HCT116 (cell line): Measurements from ENCODE around the gene TTLL9. TPM values are rescaled to one million over a fixed set of nuclear protein-coding genes. Genes with fewer than 3 reads are reported as not detected.

Experiments used
- ATAC-seq: fragments of 200-7000 bp; cut with Tn5 transposase; 2 replicates; pipeline ENCODE4 v1.9.1; 2020; ENCODE audit warnings: mild to moderate bottlenecking, moderate library complexity
- BruUV-seq: library from RNA; stranded (reverse); fragments of 400-500 nt; replicated peaks from 2 replicates; lab custom pipeline; 2021; lab: Mats Ljungman, UMichigan
- CTCF ChIA-PET: fragments of 300-600 bp; sonication (Branson Sonifier 250); formaldehyde crosslinking; loops from one replicate; lab custom pipeline; 2021; ENCODE audit warnings: antibody characterized with exemption; lab: Charles Lee
- POLR2A ChIA-PET: fragments of 300-600, 350-600 bp; sonication (Branson Sonifier 250); formaldehyde crosslinking; loops from one replicate; lab custom pipeline; 2021; ENCODE audit warnings: antibody characterized with exemption; lab: Charles Lee
- RAD21 ChIA-PET, 2 experiments: fragments of 300-600 bp; sonication (Branson Sonifier 250); formaldehyde crosslinking; loops; one replicate each; lab custom pipeline; 2023; ENCODE audit warnings: low total read pairs in 2 of 2; ENCODE audit not compliant: uncharacterized antibody in 2 of 2, unreplicated experiment in 2 of 2, low non-redundant PET in 1 of 2; lab: Charles Lee
- DNase-seq: peaks from one replicate; pipeline ENCODE4 v3.0.0-alpha.2; 2010; ENCODE audit warnings: low read depth, low spot score
- H2AFZ ChIP-seq: fragments of 200-600 bp; shearing (Covaris generic), sonication (generic); 2 replicates; pipeline ENCODE4 v1.6.1; 2017; ENCODE audit warnings: low read depth, mixed run types, mixed read lengths, antibody characterized with exemption, low read length; ENCODE audit not compliant: poor library complexity, severe bottlenecking
- H3K27ac ChIP-seq: 2 replicates; pipeline ENCODE4 v1.5.1; 2012; ENCODE audit warnings: low read depth, low read length
- H3K27me3 ChIP-seq: fragments of 200-600 bp; sonication (generic); 2 replicates; pipeline ENCODE4 v1.6.1; 2016; ENCODE audit warnings: mixed run types, low read length, mixed read lengths; ENCODE audit not compliant: insufficient read depth
- H3K36me3 ChIP-seq, 2 experiments: fragments of 200-500 bp in 1 of 2; fragments of 200-600 bp in 1 of 2; sonication (Bioruptor generic) in 1 of 2; sonication (generic) in 1 of 2; 2 replicates each; pipeline versions ENCODE4 v1.5.1 to v1.6.1; 2014 to 2016; ENCODE audit warnings: low read length in 2 of 2, inconsistent platforms in 1 of 2, mixed read lengths in 1 of 2, mixed run types in 1 of 2; ENCODE audit not compliant: insufficient read depth in 2 of 2, control insufficient read depth in 1 of 2
- H3K4me1 ChIP-seq, 2 experiments: fragments of 200-600 bp in 1 of 2; sonication (generic) in 1 of 2; 2 replicates each; pipeline versions ENCODE4 v1.5.1 to v1.6.1; 2012 to 2017; ENCODE audit warnings: low read length in 2 of 2, inconsistent platforms in 1 of 2, mild to moderate bottlenecking in 1 of 2, mixed read lengths in 1 of 2, mixed run types in 1 of 2, moderate library complexity in 1 of 2; ENCODE audit not compliant: insufficient read depth in 2 of 2, control insufficient read depth in 1 of 2
- H3K4me2 ChIP-seq: fragments of 200-600 bp; sonication (generic); 2 replicates; pipeline ENCODE4 v1.6.1; 2017; ENCODE audit warnings: mixed run types, low read length, mixed read lengths
- H3K4me3 ChIP-seq, 2 experiments: fragments of 200-600 bp in 1 of 2; sonication (generic) in 1 of 2; replicated peaks in 1 of 2; 2 replicates each; pipeline ENCODE4 v1.5.1; 2011 to 2016; ENCODE audit warnings: low read length in 2 of 2, control low read depth in 1 of 2, low read depth in 1 of 2, mild to moderate bottlenecking in 1 of 2, mixed read lengths in 1 of 2, mixed run types in 1 of 2
- H3K79me2 ChIP-seq: fragments of 200-600 bp; sonication (generic); 2 replicates; pipeline ENCODE4 v1.6.1; 2017; ENCODE audit warnings: mild to moderate bottlenecking, mixed run types, low read length, moderate library complexity, mixed read lengths; ENCODE audit not compliant: insufficient read depth
- H3K9ac ChIP-seq: fragments of 200-600 bp; sonication (generic); 2 replicates; pipeline ENCODE4 v1.6.1; 2016; ENCODE audit warnings: low read length, mixed read lengths
- H3K9me2 ChIP-seq: fragments of 200-600 bp; sonication (generic), shearing (Covaris generic); 2 replicates; pipeline ENCODE4 v1.6.1; 2017; ENCODE audit warnings: mixed run types, mild to moderate bottlenecking, moderate library complexity; ENCODE audit not compliant: insufficient read depth
- H3K9me3 ChIP-seq, 2 experiments: fragments of 200-500 bp in 1 of 2; fragments of 200-600 bp in 1 of 2; sonication (Bioruptor generic) in 1 of 2; sonication (generic) in 1 of 2; 2 replicates each; pipeline ENCODE4 v1.6.1; 2014 to 2017; ENCODE audit warnings: low read length in 2 of 2, mixed read lengths in 2 of 2, inconsistent platforms in 1 of 2, low read depth in 1 of 2, mild to moderate bottlenecking in 1 of 2, mixed run types in 1 of 2, moderate library complexity in 1 of 2; ENCODE audit not compliant: control insufficient read depth in 1 of 2, insufficient read depth in 1 of 2
- H4K20me1 ChIP-seq: fragments of 200-600 bp; sonication (generic), shearing (Covaris generic); 2 replicates; pipeline ENCODE4 v1.6.1; 2017; ENCODE audit warnings: mixed run types, mild to moderate bottlenecking, moderate library complexity; ENCODE audit not compliant: insufficient read depth
- ATF3 ChIP-seq: IDR thresholded peaks from 2 replicates; pipeline ENCODE4 v1.6.1; 2012
- CTCF ChIP-seq, 3 experiments: fragments of 200-600 bp in 1 of 3; sonication (generic) in 1 of 3; IDR thresholded peaks in 2 of 3; conservative IDR thresholded peaks in 1 of 3; 2 replicates each; pipeline ENCODE4 v1.5.1; 2012 to 2017; ENCODE audit warnings: low read depth in 2 of 3, low read length in 2 of 3, antibody characterized with exemption in 1 of 3, borderline replicate concordance in 1 of 3, control low read depth in 1 of 3, mild to moderate bottlenecking in 1 of 3, mixed read lengths in 1 of 3, mixed run types in 1 of 3, moderate library complexity in 1 of 3; ENCODE audit not compliant: insufficient read depth in 1 of 3
- ELF1 ChIP-seq: IDR thresholded peaks from 2 replicates; pipeline ENCODE4 v1.6.1; 2012; ENCODE audit warnings: low read depth, borderline replicate concordance
- EZH2 ChIP-seq: fragments of 200-600 bp; sonication (generic); IDR thresholded peaks from 2 replicates; pipeline ENCODE4 v1.6.1; 2017; ENCODE audit warnings: antibody characterized with exemption, mixed run types
- RAD21 ChIP-seq: IDR thresholded peaks from 2 replicates; pipeline ENCODE4 v1.6.1; 2012; ENCODE audit warnings: low read depth, mild to moderate bottlenecking
- TCF7L2 ChIP-seq: IDR thresholded peaks from 2 replicates; pipeline ENCODE4 v1.7.0; 2011; ENCODE audit warnings: borderline replicate concordance, inconsistent platforms; ENCODE audit not compliant: insufficient read depth, insufficient read length; ENCODE audit errors: extremely low read depth
- ZNF274 ChIP-seq: fragments of 200-500 bp; sonication (Bioruptor generic); IDR thresholded peaks from 2 replicates; pipeline ENCODE4 v1.6.1; 2014; ENCODE audit warnings: mild to moderate bottlenecking, low read depth, low read length, inconsistent platforms
- intact Hi-C: fragments of 100-400 bp; cut with micrococcal nuclease; formaldehyde crosslinking; loops from 2 replicates; pipeline ENCODE4 v1.10.0; 2022
- total RNA-seq: library from RNA; stranded (reverse); gene quantifications from one replicate; pipeline ENCODE4 v1.2.1, GENCODE V29; 2021; ENCODE audit not compliant: unreplicated experiment

The TTLL9 gene
- total RNA-seq, 1 experiment from 2014 or later: not detected

GRCh38 chr20:31945785-31946184 lies 75.4 kb downstream of the TTLL9 start:
- ChIA-PET CTCF (no interaction called here), RAD21 (no interaction called here)

More at GRCh38 chr20:31945785-31946184, 75.4 kb downstream of the TTLL9 start:
- no peaks in the 10 kb centered on the region for H3K27me3 ChIP-seq
- H3K9me3 ChIP-seq: peaks cover 0 to 6% of the 10 kb centered on the region in 2 experiments; a peak in 2 of 4 replicates
- H3K4me2 ChIP-seq: no peak overlapping the region
- intact Hi-C loops: no loop called here
- DNase-seq (no peak), ATAC-seq (no peak)
- no peak overlapping the region for H3K9ac ChIP-seq
- H3K27ac ChIP-seq: no peak overlapping the region
- H3K9me2 ChIP-seq: no peaks in the 10 kb centered on the region
- no peak overlapping the region for H3K4me3 ChIP-seq
- no peak overlapping the region for H2AFZ ChIP-seq
- peaks cover 44 to 57% of the 10 kb centered on the region in 2 experiments for H3K36me3 ChIP-seq
- BruUV-seq: no TSS peak
- POLR2A ChIA-PET: no interaction called here
- H3K4me1 ChIP-seq: peaks cover 0 to 5% of the 10 kb centered on the region in 2 experiments; a peak in 2 of 4 replicates
- TF ChIP-seq ATF3: no peak
- no peak for TF ChIP-seq TCF7L2
- TF ChIP-seq CTCF (IDR thresholded peaks at IDR 0.05 in 2 of 3, conservative IDR thresholded peaks at IDR 0.05 in 1 of 3; ENCODE audit: borderline replicate concordance in 1 of 3, insufficient read depth in 1 of 3, low read depth in 2 of 3, low read length in 2 of 3): no peak
- TF ChIP-seq ELF1: no peak
- no peak for TF ChIP-seq ZNF274
- no peak for TF ChIP-seq EZH2
- TF ChIP-seq RAD21: no peak
- H4K20me1 ChIP-seq: no peaks in the 10 kb centered on the region
- peaks cover 31% of the 10 kb centered on the region for H3K79me2 ChIP-seq
